Skin of body (tissue), 2 donors: ENCODE data around the gene FAM120B. TPM values are rescaled to one million over a fixed set of nuclear protein-coding genes. Genes with fewer than 3 reads are reported as not detected.

Experiments
- DNase-seq: peaks from one replicate; lab custom pipeline; 2025; lab: John Stamatoyannopoulos, UW
- total RNA-seq: library from RNA; depleted of rRNA; stranded (reverse); fragments of >200 nt; gene quantifications from one replicate; pipeline ENCODE4 v1.2.3, GENCODE V29; 2014

Gene FAM120B
- total RNA-seq, 1 donor from 2014 or later, result 19.2 TPM

DNA sequence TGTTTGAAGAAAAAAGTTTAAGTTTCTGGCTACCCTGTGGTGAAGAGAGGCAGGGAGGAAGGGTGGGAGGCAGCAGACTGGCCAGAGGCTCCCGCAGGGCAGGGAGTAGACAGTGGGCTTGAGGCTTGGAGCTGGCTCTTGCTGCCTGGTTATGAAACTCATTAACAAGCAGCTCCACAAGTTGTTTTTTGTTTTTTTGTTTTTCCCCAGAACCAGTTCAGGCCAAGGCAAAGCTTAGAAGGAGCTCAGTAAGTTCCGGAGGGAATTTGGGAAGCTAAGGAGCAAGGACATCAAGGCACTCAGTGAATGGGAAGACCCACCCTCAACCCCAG, 19.7 kb upstream of the FAM120B start:
- DNase-seq, result no peak

DNA sequence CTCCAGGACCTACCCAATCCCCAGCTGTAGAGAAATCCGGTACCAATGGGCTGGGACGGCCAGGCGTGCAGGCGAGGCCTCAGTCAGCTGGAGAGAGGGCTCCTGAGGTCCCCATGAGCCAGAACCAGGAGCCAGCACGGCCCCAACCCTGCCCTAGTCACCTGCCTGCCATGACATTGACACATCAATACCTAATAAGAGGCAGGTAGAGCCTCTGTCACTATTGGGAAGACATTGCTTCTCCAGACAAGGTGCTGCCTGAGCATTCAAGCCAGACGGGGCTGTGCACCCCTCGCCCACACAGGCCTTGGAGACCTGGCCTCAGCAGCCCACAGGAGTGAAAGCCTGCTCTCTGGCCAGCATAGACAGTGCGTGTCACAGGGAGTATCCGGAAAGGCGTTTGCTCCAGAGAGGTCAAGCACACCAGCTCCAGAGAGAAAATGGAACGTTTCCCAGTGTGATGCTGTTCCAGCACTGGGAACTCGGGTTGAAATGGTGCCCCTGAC, 19.1 kb upstream of the FAM120B start:
- DNase-seq, result no peak

DNA sequence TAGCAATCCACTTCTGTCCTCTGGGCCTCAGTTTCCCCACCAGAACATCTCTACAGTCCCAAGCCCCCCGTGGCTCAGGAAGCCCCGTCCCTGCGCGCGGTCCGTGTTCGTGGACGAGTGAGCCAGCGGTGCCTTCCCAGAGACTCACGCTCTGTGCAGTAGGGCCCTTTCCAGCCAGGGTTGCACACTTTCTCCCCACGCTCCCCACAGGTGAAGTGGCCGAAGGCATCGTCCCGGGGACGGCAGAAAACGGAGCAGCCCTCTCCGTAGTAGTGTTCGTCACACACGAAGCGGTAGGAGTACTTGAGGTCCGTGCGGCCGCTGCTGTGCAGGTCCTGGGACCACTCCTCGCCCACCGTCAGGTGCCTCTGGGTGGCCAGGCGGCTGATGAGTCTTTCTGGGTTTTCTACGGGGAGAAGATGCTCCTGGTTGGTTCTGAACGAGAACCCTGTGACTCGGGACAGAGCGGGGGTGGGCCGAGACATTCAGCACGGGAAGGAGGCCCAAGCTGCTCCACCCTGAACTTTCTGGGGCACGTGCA, 18.4 kb upstream of the FAM120B start:
- DNase-seq, result no peak

DNA sequence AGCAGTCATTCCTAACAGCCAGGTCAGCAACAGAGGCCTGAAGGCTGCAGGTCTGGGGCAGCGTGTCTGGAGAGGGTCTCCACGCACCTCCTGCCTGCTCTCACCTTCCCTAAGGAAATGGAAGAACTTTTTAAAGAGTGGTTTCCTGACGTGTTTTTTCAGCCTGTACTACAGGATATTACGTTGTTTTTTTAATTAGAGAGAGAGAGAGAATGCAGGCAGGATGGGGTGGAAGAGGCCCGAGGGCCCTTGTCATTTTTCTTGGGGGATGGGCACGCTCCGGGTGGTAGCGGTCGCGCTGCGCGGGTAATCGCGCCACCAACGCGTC, 17.7 kb upstream of the FAM120B start:
- DNase-seq, result no peak

DNA sequence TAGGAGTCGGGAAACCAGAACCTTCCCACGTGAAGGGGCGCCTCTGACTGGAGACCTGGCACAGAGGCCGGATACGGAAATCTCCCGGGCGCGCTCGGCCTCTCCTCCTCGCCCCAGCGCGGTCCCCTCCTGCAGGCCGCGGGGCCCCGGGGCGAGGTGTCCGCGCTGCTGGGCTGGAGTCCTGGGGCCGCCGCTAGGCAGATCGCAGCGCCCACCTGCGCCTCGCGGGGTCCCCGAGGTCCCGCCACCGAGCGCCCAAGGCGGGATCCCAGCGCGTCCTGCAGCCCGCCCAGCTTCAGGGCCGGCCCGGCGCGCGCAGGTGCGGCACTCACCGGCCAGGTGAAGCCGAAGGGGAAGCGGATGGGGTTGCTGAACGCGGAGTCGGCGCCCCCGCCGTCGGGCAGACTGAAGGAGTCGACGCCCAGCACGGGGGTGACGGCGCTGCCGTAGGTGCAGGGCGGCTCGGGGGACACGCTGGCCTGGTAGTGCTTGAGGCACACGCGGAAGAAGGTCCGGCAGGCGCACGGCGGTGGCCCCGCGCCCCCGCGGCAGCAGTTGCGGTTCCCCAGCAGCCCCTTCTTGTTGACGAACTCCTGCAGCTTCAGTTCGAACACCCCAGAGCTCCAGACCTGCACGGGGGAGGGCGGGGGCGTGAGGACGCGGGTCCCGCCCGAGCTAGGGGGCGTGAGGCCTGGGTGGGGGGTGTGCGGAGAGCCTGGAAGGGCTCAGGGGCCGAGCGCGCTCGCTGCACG, 17.2 kb upstream of the FAM120B start:
- DNase-seq, result no peak

DNA sequence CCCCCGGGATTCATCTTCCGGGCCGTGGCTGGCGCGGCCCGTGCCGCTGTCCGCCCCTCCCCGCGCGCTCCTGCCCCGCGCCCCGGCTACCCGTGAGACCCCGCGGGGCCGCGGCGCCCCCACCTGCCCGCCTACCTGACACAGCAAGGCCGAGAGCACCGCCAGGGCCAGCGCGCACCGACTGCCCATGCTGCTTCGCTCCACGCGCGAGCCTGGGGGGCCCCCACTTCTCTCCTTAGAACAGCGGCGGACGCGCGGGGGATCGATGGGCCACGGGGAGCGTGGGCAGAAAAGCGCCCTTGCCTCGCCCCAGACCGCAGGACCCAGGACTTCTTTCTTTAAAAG, 16.6 kb upstream of the FAM120B start:
- no peak for DNase-seq

DNA sequence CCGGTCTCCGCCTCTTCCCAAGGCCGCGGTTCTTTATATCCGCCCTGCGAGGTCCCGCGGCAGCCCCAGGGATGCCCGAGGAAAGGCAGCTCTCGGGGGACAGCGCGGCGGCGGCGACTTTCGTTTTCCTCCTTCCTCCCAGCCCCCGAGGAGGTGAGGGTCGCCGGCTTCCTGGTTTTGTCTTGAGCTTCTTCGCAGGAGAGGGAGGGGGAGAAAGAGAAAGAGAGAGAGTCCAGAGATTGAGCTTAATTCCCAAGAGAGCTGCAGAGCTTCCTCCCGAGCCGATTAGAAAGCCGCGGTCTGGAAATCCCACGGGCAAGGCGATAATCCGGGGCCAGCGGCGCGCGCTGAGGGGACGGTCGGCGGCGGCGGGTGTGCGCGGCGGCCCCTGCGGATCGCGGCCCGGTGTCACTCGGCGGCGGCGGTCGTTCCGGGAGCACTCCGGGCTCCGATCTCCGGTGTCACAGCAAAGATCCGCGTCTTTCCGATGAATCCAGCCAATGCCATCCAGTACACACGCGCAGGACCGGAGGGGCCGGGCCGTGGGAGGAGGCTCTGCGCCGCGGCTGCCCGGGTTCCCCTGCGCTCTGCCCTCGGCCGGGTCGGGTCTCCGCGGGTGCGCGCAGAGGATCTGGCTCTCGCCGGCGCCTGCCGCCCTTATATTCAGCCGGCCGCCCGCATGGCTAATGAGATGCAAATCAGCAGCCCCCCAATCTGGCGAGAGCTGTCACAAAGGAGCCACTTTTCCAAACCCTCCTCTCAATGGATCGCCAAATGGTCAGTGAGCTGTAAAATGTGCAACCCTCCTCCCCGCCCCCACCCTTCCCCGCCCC, 16.0 kb upstream of the FAM120B start, which contains the start of gene DLL1:
TSS of gene DLL1 (minus strand) at position 783 of the 833 bp plus-strand sequence. CDS start 939 bp downstream, outside the sequence.
- no peak for DNase-seq

DNA sequence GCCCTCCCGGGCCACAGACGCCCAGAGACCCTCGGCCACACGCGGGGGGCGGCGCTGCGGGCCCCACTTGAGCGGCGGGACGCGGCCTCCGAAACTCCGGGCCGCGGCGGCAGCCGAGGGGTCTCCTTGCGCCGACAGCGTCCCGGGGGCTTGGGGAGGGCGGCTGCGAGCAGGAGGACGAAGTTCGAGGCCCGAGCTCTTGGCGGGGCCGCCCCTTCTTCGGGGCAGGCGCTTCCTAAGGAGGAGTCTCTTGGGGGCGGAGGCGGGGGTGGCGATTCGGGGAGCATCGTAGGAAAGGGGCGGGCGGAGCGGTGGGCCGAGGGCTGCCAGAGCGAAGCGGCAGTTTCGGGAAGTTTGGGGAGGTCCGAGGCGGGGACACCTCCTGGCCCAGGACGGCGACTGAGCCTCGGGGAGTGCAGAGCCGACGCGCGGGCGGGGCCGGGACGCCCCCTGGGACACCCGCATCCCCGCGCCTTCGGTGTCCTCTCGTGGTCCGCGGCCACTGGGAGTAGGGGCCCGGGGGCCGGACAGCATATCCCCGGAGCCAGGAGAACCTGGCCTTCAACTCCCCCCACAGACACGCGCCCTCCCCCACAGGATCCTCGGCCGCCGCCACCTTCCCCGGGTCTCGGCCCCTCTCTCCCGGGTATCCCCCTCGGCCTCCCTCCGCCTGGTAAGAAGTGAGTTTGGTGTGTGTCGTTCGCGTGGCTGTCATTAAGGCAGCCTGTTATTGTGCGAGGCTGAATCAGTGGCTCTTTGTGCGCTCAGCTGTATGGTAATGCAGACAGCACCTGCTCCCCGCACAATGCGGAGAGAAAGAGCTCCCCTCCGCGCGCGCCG, 15.1 kb upstream of the FAM120B start:
- DNase-seq, result peak; percentile 15

DNA sequence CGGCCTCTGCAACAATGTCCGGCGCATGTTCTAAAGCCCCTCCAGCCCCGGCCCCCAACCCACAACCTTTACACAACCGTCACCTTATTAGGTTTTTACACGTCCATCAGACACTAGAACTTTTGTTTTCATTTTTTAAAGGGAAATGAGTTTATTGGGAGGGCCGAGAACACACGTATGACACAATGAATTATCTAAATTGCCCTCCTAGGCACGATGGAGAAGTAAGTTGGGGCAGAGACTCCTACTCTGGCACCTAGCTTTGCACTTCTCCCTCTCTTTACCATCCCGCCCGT, 14.5 kb upstream of the FAM120B start:
- DNase-seq, result no peak

DNA sequence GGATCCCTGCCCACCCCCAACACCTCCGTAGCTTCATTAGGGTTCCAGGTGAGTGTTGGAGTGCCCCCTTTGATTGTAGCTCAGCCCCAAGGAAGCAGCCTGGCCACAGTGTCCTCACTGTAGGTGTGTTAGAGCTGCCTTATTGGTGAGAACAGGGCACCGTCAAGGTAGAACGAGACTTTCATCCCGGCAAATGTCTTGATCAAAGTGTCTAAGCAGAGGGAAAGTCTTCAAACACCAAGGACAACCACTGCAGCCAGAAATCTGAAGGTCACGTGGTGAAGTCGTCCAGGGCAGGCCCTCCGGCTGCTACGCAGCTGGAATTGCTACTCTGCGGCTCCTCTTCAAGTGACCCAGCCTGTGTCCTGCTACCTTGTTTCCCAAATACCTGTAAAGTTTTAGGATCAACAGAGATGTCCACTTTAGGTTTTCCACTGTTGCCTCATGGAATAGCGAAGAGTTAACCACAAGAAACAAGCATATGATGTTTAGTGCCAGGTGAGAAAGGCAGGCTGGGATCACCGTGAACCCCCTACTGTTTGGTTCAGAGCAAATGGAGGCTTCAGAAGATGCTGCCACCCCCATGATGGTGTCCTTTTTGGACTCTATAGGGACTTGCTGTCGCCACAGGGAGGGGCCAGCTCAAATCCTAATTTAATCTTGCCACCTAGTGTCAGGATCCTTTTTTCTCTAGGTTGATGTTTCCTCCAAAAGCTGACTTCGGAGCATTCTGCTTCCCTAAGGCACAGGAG, 14.0 kb upstream of the FAM120B start:
- no peak for DNase-seq

DNA sequence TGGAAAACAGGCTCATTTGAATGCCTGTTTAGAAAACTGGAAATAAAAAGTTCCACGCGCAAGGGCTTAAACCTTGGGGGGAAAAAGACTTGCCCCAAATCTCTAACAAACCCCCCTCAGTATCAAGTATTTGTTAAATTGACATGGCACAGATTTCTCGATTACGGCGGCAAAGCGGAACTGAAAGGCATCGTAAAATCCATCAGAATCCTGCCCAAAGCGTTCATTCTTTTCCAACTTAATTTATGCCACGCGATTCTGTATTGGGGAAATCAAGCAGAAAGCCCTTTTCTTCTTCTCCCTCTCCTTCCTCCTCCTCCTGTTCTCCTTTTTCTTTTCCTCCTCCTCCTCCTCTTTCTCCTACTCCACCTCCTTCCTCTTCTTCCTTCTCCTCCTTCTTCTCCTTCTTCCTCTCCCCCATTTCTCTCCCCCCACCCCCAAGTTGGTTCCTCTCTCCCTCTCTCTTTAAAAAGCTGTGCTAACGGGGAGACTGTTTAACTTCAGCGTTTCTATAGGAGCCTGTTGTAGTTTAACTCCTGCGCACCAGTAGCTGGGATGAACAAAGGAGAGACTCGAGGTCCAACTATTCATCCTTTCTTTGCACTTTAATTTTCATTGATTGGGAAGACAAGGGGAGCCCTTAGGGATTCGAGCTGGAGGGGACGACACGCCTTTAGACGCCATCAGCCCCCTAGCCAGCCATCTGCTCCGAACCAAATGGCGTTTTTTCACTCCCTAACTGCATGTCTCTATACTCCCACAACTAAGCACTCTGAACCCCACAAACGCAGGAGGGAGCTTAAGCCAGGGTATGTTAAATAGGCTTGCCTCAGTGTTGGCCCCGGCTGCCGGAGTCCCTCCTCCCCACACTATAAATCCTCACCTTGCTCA, 13.0 kb upstream of the FAM120B start:
- no peak for DNase-seq

DNA sequence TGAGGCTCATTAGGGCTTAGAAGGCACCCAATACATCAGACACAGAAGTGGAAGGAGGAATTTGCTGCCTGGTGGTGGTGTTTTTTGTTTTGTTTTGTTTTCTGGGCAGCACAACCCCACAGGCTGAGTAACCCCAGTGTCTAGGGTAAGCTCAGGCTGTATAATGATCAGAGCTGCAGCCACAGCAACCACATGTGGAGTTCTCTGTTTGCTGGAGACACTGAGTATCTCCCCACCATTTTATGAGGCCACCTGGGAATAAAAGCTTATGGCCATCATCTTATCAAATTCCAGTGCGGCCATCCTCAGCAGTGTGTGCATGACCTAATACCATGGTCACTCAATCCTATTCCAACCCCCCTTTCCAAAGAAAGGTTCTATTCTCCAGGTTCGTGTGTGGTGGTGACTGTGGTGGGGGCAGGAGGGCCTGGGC, 12.2 kb upstream of the FAM120B start:
- no peak for DNase-seq

DNA sequence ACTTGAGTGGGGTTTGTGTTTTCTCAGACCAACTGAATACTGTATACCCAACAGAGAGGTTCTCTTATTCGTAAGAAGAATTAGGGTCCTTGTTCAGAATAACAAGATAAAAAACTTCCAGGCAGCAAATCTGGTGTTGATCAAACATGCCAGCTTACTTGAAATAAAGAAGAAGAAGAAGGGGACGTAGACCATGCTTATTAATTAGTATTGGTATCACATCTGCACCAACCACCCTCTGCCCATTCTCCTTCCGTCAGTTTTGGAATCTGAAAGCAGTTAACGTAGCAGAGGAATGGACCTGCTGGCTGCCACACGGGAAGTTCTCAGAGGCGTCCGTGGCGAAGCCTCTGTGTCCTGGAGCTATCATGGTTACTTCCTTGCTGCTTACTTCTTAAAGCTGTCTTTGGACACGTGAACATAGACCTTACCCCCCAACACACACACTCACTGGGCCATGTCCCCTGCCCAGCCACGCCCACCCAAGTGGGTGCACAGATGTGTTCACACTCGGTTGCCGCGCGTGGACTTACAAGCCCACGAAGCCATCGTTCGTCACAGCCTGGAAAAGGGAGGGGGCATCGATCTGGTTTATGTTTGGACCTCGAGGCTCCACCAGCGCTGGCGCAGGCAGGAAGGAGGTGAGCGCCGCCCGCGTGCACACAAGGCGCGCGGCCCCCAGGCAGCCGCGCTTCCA, 11.6 kb upstream of the FAM120B start:
- no peak for DNase-seq

DNA sequence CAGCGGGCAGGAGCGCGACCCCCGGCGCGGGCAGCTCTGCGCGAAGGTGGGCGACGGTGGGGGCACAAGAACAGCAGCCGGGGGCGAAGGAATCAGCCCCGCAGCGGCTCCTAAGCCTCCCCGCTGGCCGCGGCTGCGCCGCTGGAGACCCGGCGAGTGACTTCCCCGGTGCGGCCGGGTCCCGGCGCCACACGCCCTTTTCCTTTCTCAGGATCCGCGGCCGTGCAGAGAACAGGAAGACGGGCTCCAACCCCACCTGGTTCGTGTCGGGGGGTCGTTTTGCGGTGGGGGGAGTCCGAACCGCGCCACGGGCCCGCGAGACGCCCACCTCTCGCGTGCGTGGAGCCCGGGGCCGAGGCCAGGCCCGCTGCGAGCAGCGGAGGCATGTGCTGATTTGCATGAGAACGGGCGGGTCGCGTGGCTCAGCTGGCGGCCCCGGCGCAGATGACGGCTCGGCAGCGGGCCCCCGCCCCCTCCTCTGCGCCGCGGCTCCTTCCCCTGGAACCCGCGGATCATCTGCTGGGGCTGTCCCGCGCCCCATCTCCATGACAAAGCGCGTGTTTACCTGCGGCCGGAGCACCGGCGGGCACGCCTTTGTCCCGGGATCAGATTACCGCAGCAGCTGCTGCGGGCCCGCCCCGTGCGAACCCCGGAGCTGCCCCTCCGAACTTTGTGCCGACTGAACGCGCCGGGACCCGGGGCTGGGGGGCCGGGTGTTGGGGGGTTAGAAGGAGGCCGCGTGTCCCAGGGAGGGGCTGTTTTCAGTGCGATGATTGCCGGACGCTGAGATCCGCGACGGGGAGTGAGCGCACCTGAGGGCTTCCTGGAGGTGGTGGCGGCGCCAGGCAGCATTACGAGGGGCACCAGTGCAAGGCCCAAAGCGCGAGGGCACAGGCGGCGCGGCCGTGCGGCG, 10.8 kb upstream of the FAM120B start:
- DNase-seq, result no peak

DNA sequence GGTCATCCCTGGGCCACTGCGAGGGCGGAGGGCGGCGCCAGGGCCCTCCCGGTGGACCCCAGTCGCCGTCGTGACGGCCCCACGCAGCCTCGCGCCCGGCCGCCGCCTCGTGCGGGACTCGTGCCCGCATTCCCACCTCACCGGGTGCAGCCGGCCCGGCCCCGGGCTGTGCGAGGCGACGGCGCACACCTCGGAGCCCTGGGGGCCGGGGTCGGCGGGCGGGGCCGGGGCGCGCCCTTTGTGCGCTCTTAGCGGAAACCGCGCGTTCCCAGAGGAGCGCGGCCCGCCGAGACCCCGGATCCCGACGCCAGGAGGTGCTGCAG, 10.2 kb upstream of the FAM120B start:
- DNase-seq, result no peak

DNA sequence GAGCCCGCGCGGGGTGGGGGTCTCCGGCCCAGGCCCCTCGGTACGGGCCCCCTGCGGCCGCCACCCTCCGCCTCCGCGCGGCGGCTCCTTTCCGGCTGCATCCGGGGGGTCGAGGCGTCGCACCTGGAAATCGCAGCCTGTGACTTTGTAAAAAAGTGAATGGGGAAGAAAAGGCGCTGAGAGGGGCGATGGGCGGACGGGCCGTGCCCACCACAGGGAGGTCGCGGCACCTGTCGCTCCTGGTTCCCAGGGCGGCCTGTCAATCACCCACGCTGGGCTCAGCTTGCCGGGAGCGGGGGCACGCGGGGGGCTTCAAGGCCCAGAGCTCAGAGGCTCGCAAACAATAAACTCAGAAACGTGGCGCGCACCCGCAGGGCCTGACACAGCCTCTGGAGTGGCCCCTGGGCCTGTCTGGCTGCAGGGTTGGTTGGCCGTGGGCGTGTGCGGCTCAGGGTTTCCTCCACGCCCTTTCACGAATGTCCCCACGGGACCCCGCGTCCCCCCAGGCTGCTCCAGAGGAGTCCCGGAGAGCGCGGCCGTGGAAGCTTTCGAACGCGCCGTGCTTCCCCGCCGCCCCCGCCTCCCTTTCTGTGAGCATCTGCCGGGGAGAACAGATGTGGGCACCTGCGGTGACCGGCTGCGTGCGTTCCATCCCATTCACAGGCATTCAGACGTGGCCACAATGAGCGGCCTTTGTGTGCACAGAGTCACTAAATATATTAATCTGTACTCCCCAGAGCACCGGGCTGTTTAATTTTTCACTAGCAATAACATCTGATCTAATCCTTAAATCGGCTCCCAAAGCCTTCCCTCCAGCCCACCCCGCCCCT, 9.6 kb upstream of the FAM120B start:
- no peak for DNase-seq

DNA sequence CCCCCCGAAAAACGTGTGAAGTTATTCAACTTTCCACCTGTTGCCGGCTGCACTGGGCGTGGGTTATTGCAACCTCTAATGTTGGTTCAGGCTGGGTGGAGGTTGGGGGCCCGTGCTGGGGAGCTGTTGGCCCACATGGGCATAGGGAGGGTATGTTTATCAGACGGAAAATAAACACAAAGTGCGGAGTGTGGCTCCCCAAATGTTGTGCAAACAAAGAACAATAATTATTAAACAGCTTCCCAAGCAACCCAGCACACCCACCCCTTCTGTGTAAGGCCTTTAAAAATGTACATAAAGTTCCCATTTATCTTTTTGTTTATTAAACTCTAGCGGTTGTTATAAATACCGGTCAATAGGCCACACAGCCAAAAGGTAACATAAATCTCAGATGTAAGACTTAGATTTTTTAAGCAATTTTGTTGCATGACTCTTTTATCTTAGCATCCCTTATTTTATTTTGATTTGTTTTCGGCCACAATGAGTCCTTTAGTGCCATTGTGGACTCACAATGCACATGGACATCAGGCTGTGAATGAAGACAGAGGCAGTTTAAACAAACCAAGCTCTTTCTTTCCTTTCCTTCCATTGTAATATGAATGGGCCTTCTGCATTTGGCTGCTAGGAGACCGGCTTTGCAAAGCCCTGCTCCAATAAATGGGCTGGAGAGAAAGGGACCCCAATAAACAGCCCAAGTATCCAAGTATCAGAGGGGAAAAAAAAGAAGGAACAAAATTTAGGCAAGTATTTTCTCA, 8.8 kb upstream of the FAM120B start:
- DNase-seq, result no peak
